Measurements from ENCODE around the gene IKZF3. TPM values are rescaled to one million over a fixed set of nuclear protein-coding genes. Genes with fewer than 3 reads are reported as not detected.
A peak's percentile ranks its signal among the peaks of the same experiment; 100 is the strongest.

Gene IKZF3
- total and polyA plus RNA-seq, 10 of the 15 experiments (the other 5 are each of a cell fraction or from before 2014, with no cell fraction given), result 5.5 to 98.2 (median 47.6) TPM

DNA sequence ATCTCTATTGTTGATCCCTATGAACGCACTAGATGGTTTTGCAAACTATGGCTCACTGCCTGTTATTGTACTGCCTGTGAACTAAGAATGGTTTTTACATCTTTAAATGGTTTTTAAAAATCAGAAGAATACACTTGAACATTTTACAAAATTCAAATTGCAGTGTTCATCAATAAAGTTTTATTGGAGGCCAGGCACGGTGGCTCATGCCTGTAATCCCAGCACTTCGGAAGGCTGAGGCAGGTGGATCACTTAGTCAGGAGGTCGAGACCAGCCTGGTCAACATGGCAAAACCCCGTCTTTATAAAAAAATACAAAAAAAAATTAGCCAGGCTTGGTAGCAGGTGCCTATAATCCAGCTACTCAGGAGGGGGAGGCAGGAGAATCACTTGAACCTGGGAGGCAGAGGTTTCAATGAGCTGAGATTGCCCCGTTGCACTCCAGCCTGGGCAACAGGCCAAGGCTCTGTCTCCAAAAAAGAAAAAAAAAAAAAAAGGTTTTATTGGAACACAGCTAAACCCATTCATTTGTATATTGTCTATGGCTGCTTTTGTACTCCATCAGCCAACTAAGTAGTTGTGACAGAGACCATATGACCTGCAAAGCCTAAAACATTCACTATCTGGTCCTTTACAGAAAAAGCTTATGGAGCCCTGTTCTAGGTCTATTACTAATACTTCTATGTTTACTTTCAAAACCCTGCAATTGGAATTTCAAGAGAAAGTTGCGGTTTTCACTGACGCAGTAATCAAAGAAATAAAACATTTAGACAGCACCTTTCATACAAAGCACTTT, 18.9 kb downstream of the IKZF3 start:
- H4K20me1 ChIP-seq (ENCODE audit: control insufficient read depth, insufficient read depth), result no peaks in the 10 kb centered on the region
- WGBS (ENCODE audit: insufficient coverage, insufficient replicate concordance, low lambda C conversion rate, missing lambda C conversion rate), result 85% methylated on average over 8 of the region's 8 CpGs
- intact Hi-C loops (cut with micrococcal nuclease; ENCODE audit: unreplicated experiment), result loop anchor here (5.0 kb wide), 1 partner anchor 73 kb away; no protein-coding TSS in a partner anchor
- CTCF ChIA-PET, result interaction anchor here (0.6 to 2.5 kb wide), 7 partner anchors 10 to 83 kb away, joined by 4 to 10 read pairs (median 4); partner anchors contain the start of gene IKZF3
- no TSS peak for BruUV-seq (replicated peaks)
- H3K4me1 ChIP-seq (ENCODE audit: control insufficient read depth, insufficient read depth, low read length), result peaks cover 58% of the 10 kb centered on the region
- no peak overlapping the region for H2AFZ ChIP-seq (ENCODE audit: control insufficient read depth, low read depth, low read length)
- peak overlapping the region; percentile 40 for H3K27ac ChIP-seq (ENCODE audit: control insufficient read depth, insufficient read depth)
- SMC1A ChIA-PET (ENCODE audit: uncharacterized antibody, unreplicated experiment), result interaction anchor here (1.0 to 3.5 kb wide), 9 partner anchors 9 to 79 kb away, joined by 3 to 29 read pairs (median 8); no protein-coding TSS in a partner anchor
- H3K4me2 ChIP-seq (ENCODE audit: control insufficient read depth, insufficient read depth), result no peak overlapping the region
- peaks cover 96% of the 10 kb centered on the region for H3K79me2 ChIP-seq (ENCODE audit: control insufficient read depth, insufficient read depth, low read length)
- H3K27me3 ChIP-seq (replicated peaks in 1 of 2; ENCODE audit: control insufficient read depth in 2 of 2, insufficient read depth in 2 of 2, low read length in 1 of 2), result no peaks in the 10 kb centered on the region
- FAIRE-seq, result no peak
- POLR2A ChIA-PET, result interaction anchor here (0.6 to 2.4 kb wide), 7 partner anchors 15 to 83 kb away, joined by 3 to 8 read pairs (median 4); partner anchors contain the start of gene IKZF3
- no peaks in the 10 kb centered on the region; the same call in 2 of the 3 replicates for H3K9me3 ChIP-seq (replicated peaks; ENCODE audit: control insufficient read depth, insufficient read depth, low read length)
- no peak for DNase-seq (ENCODE audit: low read depth, low spot score)
- H3K4me3 ChIP-seq, result 0 out of 2 replicates have a peak overlapping the region, but pooled peaks have one; percentile 31
- no peak for TF ChIP-seq ZZZ3 (IDR thresholded peaks at IDR 0.05; ENCODE audit: control insufficient read depth, insufficient read length, low read depth)
- peak; percentile 80 for TF ChIP-seq ZBTB40 (IDR thresholded peaks at IDR 0.05; ENCODE audit: borderline replicate concordance)
- in situ Hi-C loops (cut with MboI), result no loop called here
- RAD21 ChIA-PET (ENCODE audit: unreplicated experiment), result interaction anchor here (0.6 to 5.3 kb wide), 5 partner anchors 16 to 135 kb away, joined by 3 to 40 read pairs (median 11); partner anchors contain the start of gene PSMD3
- no peak overlapping the region for H3K9ac ChIP-seq (ENCODE audit: control insufficient read depth, insufficient read depth, low read length)
- peak; percentile 23; the same call in 2 of the 3 replicates for ATAC-seq
- peaks cover 5 to 20% of the 10 kb centered on the region in 2 experiments; a peak in 3 of 4 replicates for H3K36me3 ChIP-seq (ENCODE audit: control insufficient read depth in 2 of 2, insufficient read depth in 2 of 2, low read length in 1 of 2)
